Subcutaneous abdominal adipose tissue (tissue), 5 donors: ENCODE results near the gene CDV3.
"Not testable (repeated sequence)": the region's sequence is repeated elsewhere in the genome, so short reads cannot be mapped to it uniquely, and the experiment has no call there.

Experiments
- H3K27ac ChIP-seq: one replicate; pipeline ENCODE4 v1.7.0; 2013; ENCODE audit warnings: low read depth, mild to moderate bottlenecking, inconsistent platforms, low read length, moderate library complexity
- H3K27me3 ChIP-seq, 5 donors: one replicate each; pipeline ENCODE4 v1.7.0; 2013; ENCODE audit warnings: low read length in 5 of 5, inconsistent platforms in 1 of 5; ENCODE audit not compliant: control insufficient read depth in 5 of 5, insufficient read depth in 4 of 5
- H3K36me3 ChIP-seq, 5 donors: one replicate each; pipeline ENCODE4 v1.7.0; 2013; ENCODE audit warnings: low read length in 5 of 5; ENCODE audit not compliant: control insufficient read depth in 5 of 5, insufficient read depth in 5 of 5
- H3K4me1 ChIP-seq, 5 donors: one replicate each; pipeline ENCODE4 v1.7.0; 2013; ENCODE audit warnings: low read length in 5 of 5, mild to moderate bottlenecking in 3 of 5, moderate library complexity in 1 of 5; ENCODE audit not compliant: control insufficient read depth in 5 of 5, insufficient read depth in 5 of 5
- H3K4me3 ChIP-seq, 5 donors: one replicate each; pipeline ENCODE4 v1.7.0; 2013; ENCODE audit warnings: low read length in 5 of 5, low read depth in 1 of 5
- H3K9ac ChIP-seq, 5 donors: one replicate each; pipeline ENCODE4 v1.7.0; 2013; ENCODE audit warnings: low read length in 5 of 5, mild to moderate bottlenecking in 4 of 5, moderate library complexity in 3 of 5
- H3K9me3 ChIP-seq, 5 donors: one replicate each; pipeline ENCODE4 v1.7.0; 2013; ENCODE audit warnings: low read length in 5 of 5; ENCODE audit not compliant: control insufficient read depth in 5 of 5
- donor health status: healthy.
- donor health status: healthy.
- donor health status: healthy.
- donor health status: healthy.
- donor health status: healthy.

Gene CDV3

GRCh38 chr3:133540896-133541674 is 32.4 kb upstream of the CDV3 start:
- H3K27ac ChIP-seq = no peak overlapping the region
- peaks cover 0 to 5% (median 0%) of the 10 kb centered on the region in 5 donors for H3K9me3 ChIP-seq
- no peaks in the 10 kb centered on the region for H3K36me3 ChIP-seq
- no peak overlapping the region for H3K9ac ChIP-seq
- no peak overlapping the region for H3K4me3 ChIP-seq
- H3K27me3 ChIP-seq = no peaks in the 10 kb centered on the region
- H3K4me1 ChIP-seq = peaks cover 2 to 23% (median 17%) of the 10 kb centered on the region in 5 donors

GRCh38 chr3:133542871-133543270 is 30.6 kb upstream of the CDV3 start:
- Histone ChIP-seq H3K4me1 (peaks cover 2 to 30% (median 23%) of the 10 kb centered on the region in 5 donors), H3K9me3 (peaks cover 0 to 5% (median 0%) of the 10 kb centered on the region in 5 donors), H3K36me3 (no peaks in the 10 kb centered on the region), H3K27ac (no peak overlapping the region), H3K27me3 (no peaks in the 10 kb centered on the region), H3K9ac (no peak overlapping the region), H3K4me3 (no peak overlapping the region)

- H3K27ac ChIP-seq, H3K9ac ChIP-seq, H3K27me3 ChIP-seq, H3K9me3 ChIP-seq, H3K36me3 ChIP-seq, H3K4me3 ChIP-seq: not testable (repeated sequence)
- peaks cover 2 to 33% (median 31%) of the 10 kb centered on the region in 5 donors for H3K4me1 ChIP-seq
Observed at GRCh38 chr3:133544983-133545382, 28.5 kb upstream of the CDV3 start.

GRCh38 chr3:133547432-133548041 is 25.9 kb upstream of the CDV3 start:
- H3K9me3 ChIP-seq = no peaks in the 10 kb centered on the region
- peak overlapping the region; percentile 83 for H3K27ac ChIP-seq
- H3K4me1 ChIP-seq = peaks cover 2 to 25% (median 19%) of the 10 kb centered on the region in 5 donors
- H3K9ac ChIP-seq = peak overlapping the region in 2 of 5 donors; percentile 57 to 74
- H3K36me3 ChIP-seq = no peaks in the 10 kb centered on the region
- H3K27me3 ChIP-seq = no peaks in the 10 kb centered on the region
- peak overlapping the region in 1 of 5 donors; percentile 22 for H3K4me3 ChIP-seq

- peak overlapping the region in 1 of 5 donors; percentile 22 for H3K4me3 ChIP-seq
- H3K9me3 ChIP-seq = no peaks in the 10 kb centered on the region
- H3K36me3 ChIP-seq = no peaks in the 10 kb centered on the region
- H3K9ac ChIP-seq = peak overlapping the region in 1 of 5 donors; percentile 57
- H3K27ac ChIP-seq = peak overlapping the region; percentile 83
- peaks cover 2 to 24% (median 19%) of the 10 kb centered on the region in 5 donors for H3K4me1 ChIP-seq
- no peaks in the 10 kb centered on the region for H3K27me3 ChIP-seq
Observed at GRCh38 chr3:133548090-133548489, 25.4 kb upstream of the CDV3 start.

GRCh38 chr3:133549565-133549964 is 23.9 kb upstream of the CDV3 start:
- Histone ChIP-seq H3K9ac (no peak overlapping the region), H3K36me3 (no peaks in the 10 kb centered on the region), H3K4me1 (peaks cover 2 to 24% (median 19%) of the 10 kb centered on the region in 5 donors), H3K4me3 (no peak overlapping the region), H3K27me3 (no peaks in the 10 kb centered on the region), H3K27ac (no peak overlapping the region), H3K9me3 (no peaks in the 10 kb centered on the region)

GRCh38 chr3:133551589-133551988 is 21.9 kb upstream of the CDV3 start:
- not testable (repeated sequence) for H3K4me3 ChIP-seq, H3K36me3 ChIP-seq, H3K27ac ChIP-seq, H3K9me3 ChIP-seq, H3K9ac ChIP-seq, H3K27me3 ChIP-seq
- H3K4me1 ChIP-seq = peaks cover under 1 to 21% (median 17%) of the 10 kb centered on the region in 5 donors

GRCh38 chr3:133561679-133562078 is 11.8 kb upstream of the CDV3 start:
- no peak overlapping the region for H3K9ac ChIP-seq
- H3K27ac ChIP-seq = no peak overlapping the region
- no peaks in the 10 kb centered on the region for H3K36me3 ChIP-seq

GRCh38 chr3:133562376-133562775 is 11.1 kb upstream of the CDV3 start:
- H3K9me3 ChIP-seq = peaks cover 0 to 8% (median 0%) of the 10 kb centered on the region in 5 donors
- H3K4me1 ChIP-seq = no peaks in the 10 kb centered on the region
- no peaks in the 10 kb centered on the region for H3K27me3 ChIP-seq
- no peak overlapping the region for H3K4me3 ChIP-seq
- H3K36me3 ChIP-seq = no peaks in the 10 kb centered on the region
- H3K9ac ChIP-seq = no peak overlapping the region
- H3K27ac ChIP-seq = no peak overlapping the region

More at GRCh38 chr3:133561679-133562078, 11.8 kb upstream of the CDV3 start:
- no peaks in the 10 kb centered on the region for H3K27me3 ChIP-seq
- H3K4me3 ChIP-seq = no peak overlapping the region
- peaks cover 0 to 8% (median 0%) of the 10 kb centered on the region in 5 donors for H3K9me3 ChIP-seq
- no peaks in the 10 kb centered on the region for H3K4me1 ChIP-seq

GRCh38 chr3:133563186-133563591 is 10.3 kb upstream of the CDV3 start:
- Histone ChIP-seq H3K36me3 (no peaks in the 10 kb centered on the region), H3K27ac (no peak overlapping the region), H3K9me3 (peaks cover 0 to 8% (median 0%) of the 10 kb centered on the region in 5 donors), H3K27me3 (no peaks in the 10 kb centered on the region), H3K4me3 (no peak overlapping the region), H3K9ac (no peak overlapping the region), H3K4me1 (peaks cover 0 to 3% (median 3%) of the 10 kb centered on the region in 5 donors)
